ENCODE measurements around the gene CCNL2.
A peak's percentile ranks its signal among the peaks of the same experiment; 100 is the strongest.

CCNL2 gene

DNA sequence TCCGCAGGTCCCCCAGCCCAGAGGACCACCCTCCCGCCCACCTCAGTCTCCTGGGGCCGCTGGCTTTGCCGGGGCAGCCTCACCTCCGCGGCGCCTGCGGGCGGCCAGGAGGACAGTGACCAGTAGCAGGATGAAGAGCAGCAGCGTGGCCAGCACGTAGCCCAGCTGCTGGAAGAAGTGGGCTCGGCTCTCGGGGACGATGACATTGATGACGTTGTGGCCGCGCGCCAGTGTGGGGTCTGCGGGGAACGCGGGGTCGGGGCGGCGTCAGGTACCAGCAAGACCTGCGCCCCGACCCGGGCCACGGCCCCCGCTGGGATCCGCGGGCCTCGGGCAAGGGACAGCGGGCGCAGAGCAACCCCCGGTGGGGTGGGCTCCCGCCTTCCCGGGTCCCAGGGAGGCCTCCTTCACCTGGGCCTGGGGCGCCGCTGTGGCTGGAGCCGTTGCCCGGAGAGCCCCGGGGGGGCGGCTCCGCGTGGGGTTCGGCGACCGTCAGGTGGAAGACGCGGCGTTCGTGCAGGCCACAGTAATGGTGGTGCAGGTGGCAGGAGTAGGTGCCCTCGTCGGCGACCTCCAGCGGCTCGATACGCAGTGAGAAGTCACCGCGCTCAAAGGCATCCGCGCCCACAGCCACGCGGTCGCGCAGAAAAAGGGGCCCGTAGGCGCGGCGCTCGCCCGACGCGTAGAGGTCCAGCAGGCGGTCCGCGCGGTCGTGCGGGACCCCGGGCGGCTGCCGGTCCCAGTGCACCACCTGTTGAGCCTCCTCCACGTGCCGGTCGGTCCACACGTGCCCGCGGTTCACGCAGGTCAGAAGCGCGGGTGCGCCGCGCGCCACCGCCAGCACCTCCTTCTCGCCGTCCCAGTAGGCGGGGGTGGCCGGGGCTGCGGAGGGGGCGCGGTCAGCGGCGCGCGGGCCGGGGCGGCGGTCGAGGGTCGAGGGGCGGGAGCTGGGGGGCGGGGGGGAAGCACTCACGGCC, 44.6 kb downstream of the CCNL2 start:
- Histone ChIP-seq H3K36me3 (ENCODE audit: control insufficient read depth, insufficient read depth, low read length) (peaks cover 4% of the 10 kb centered on the region; the same call in 1 of the 2 replicates), H3K4me3 (ENCODE audit: low read length) (peak overlapping the region; percentile 22; the same call in 1 of the 2 replicates), H3K9me3 (ENCODE audit: control insufficient read depth, insufficient read depth, low read length) (no peaks in the 10 kb centered on the region), H3K27me3 (ENCODE audit: control insufficient read depth, insufficient read depth, low read length) (peaks cover 3% of the 10 kb centered on the region; the same call in 1 of the 2 replicates), H3K4me1 (ENCODE audit: control insufficient read depth, insufficient read depth, low read length) (peaks cover 26% of the 10 kb centered on the region), H3K27ac (ENCODE audit: low read length) (no peak overlapping the region)
- no peak for DNase-seq (ENCODE audit: low read depth, low spot score)
- no CpG with 5 or more reads among the region's 116 CpGs for WGBS (ENCODE audit: insufficient coverage, insufficient read length)

DNA sequence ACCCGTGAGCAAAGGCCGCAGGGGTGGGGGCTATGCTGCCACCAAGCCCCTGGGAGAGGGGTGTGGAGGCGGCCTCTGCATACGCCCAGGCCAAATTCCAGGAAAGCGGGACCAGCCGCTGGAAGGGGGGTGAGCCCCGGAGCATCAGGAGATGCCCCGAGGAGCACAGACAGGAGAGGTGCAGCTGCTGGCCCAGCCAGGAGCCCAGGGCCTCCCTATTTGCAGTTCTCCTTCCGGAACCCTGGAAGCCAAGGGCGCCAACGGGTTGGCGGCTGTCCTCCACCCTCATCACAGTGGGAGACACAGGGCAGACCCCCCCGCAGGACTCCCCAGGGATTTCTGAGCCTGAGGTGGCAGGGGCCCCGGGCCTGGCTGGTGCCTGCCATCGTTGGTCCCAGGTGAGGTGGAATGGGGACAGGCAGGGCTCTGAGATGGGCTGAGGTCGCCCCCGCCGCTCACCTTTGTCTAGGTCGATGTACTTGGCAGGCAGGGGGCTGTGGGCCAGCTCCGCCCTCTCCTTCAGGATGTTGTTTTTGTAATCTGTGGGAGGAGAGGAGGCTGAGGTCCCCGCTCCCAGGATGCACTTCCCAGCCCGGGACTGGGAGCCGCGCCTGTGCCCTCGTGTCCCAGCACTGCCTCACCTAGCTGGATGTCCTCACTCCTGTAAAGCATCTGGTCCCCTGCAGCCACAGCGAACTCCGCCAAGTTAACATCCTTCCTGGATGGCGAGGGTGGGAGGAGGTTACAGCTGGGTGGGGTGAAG, 45.6 kb downstream of the CCNL2 start:
- Histone ChIP-seq H3K9me3 (ENCODE audit: control insufficient read depth, insufficient read depth, low read length) (no peaks in the 10 kb centered on the region), H3K36me3 (ENCODE audit: control insufficient read depth, insufficient read depth, low read length) (peaks cover 4% of the 10 kb centered on the region; the same call in 1 of the 2 replicates), H3K4me3 (ENCODE audit: low read length) (no peak overlapping the region; the same call in 1 of the 2 replicates), H3K4me1 (ENCODE audit: control insufficient read depth, insufficient read depth, low read length) (peaks cover 20% of the 10 kb centered on the region), H3K27me3 (ENCODE audit: control insufficient read depth, insufficient read depth, low read length) (peaks cover 3% of the 10 kb centered on the region; the same call in 1 of the 2 replicates), H3K27ac (ENCODE audit: low read length) (no peak overlapping the region)
- WGBS (ENCODE audit: insufficient coverage, insufficient read length): no CpG with 5 or more reads among the region's 28 CpGs
- DNase-seq (ENCODE audit: low read depth, low spot score): no peak

DNA sequence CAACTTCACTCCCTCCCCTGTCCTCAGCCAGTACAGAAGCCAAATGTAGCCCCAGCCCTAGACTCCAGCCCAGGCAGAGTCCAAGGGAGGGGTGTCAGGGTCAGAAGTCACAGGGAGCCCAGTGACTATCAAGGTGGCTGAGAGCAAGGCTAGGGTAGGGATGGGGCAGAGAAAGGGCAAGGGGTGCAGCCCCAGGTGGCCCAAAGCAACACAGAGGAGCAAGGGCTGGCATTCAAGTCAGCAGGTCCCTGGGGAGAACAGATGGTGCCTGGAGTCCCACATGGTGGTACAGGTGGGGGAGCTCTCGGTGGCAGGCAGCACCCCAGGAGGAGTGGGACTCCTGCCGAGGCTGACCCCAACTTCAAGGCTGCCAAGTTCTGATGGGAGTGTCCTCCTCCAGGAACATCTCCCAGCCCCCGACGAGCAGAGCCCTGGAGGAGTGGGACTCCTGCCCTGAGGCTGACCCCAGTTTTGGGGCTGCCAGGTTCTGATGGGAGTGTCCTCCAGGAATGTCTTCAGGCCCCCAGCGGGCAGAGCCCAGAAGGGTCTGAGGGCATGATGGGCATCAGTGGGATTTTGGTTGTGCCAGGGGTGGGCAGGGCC, 46.2 kb downstream of the CCNL2 start:
- Histone ChIP-seq H3K27ac (ENCODE audit: low read length) (no peak overlapping the region), H3K4me3 (ENCODE audit: low read length) (no peak overlapping the region), H3K9me3 (ENCODE audit: control insufficient read depth, insufficient read depth, low read length) (no peaks in the 10 kb centered on the region), H3K4me1 (ENCODE audit: control insufficient read depth, insufficient read depth, low read length) (peaks cover 20% of the 10 kb centered on the region), H3K27me3 (ENCODE audit: control insufficient read depth, insufficient read depth, low read length) (peaks cover 3% of the 10 kb centered on the region; the same call in 1 of the 2 replicates), H3K36me3 (ENCODE audit: control insufficient read depth, insufficient read depth, low read length) (peaks cover 4% of the 10 kb centered on the region; the same call in 1 of the 2 replicates)
- no CpG with 5 or more reads among the region's 5 CpGs for WGBS (ENCODE audit: insufficient coverage, insufficient read length)
- DNase-seq (ENCODE audit: low read depth, low spot score): no peak

DNA sequence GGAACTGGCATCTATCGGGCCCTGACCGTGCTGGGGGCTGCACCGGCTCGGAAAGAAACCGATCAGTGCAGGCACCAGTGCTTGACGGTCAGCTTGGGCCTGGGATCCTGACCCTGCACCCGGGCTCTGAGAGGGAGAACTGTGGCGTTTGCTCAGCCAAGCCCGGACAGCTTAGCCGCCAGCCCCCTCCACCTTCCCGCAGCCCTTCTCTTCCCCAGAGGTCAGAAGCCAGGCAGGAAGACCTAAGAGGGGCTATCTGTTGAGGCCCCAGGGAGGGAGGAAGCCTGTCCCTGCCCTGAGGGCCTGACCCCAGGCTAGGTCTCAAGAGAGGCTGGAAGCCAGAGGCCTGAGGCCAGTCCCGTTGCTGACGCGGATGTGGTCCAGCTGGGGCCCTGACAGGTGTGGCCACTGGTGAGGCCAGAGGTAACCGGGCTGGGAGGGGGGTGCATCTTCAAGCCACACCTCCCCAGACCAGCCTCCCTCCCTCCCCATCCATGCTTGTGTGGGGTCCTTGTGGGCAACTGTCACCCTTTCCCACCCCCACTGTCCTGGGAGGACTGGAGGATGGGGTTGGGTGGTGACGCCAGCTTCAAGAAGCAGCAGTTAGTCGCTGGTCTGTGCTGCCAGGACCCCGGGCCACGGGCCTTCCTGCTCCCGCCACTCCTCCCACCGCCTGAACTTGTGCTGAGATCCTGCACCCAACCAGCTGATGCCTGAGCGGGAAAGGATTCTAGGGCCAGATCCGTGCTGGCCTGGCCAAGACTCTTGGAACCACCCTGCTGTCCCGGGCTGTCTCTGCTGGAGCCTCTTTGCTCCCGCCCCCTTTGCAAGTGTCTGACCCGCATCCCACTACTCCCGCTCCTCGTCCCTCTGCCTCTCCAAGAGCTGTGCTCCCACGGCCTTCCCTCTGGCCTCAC, 47.4 kb downstream of the CCNL2 start:
- Histone ChIP-seq H3K9me3 (ENCODE audit: control insufficient read depth, insufficient read depth, low read length) (no peaks in the 10 kb centered on the region), H3K36me3 (ENCODE audit: control insufficient read depth, insufficient read depth, low read length) (peaks cover 4% of the 10 kb centered on the region; the same call in 1 of the 2 replicates), H3K27ac (ENCODE audit: low read length) (no peak overlapping the region), H3K4me3 (ENCODE audit: low read length) (no peak overlapping the region), H3K4me1 (ENCODE audit: control insufficient read depth, insufficient read depth, low read length) (peaks cover 22% of the 10 kb centered on the region), H3K27me3 (ENCODE audit: control insufficient read depth, insufficient read depth, low read length) (peaks cover 3% of the 10 kb centered on the region; the same call in 1 of the 2 replicates)
- DNase-seq (ENCODE audit: low read depth, low spot score): no peak
- WGBS (ENCODE audit: insufficient coverage, insufficient read length): no CpG with 5 or more reads among the region's 29 CpGs

- Histone ChIP-seq H3K36me3 (ENCODE audit: control insufficient read depth, insufficient read depth, low read length) (no peaks in the 10 kb centered on the region; the same call in 1 of the 2 replicates), H3K4me1 (ENCODE audit: control insufficient read depth, insufficient read depth, low read length) (peaks cover 17% of the 10 kb centered on the region), H3K4me3 (ENCODE audit: low read length) (peak within 1 kb of the TSS; percentile 98), H3K27me3 (ENCODE audit: control insufficient read depth, insufficient read depth, low read length) (no peaks in the 10 kb centered on the region), H3K27ac (ENCODE audit: low read length) (no peak within 1 kb of the TSS), H3K9me3 (ENCODE audit: control insufficient read depth, insufficient read depth, low read length) (no peaks in the 10 kb centered on the region)
- WGBS (ENCODE audit: insufficient coverage, insufficient read length): no CpG with 5 or more reads among the region's 122 CpGs
- DNase-seq (ENCODE audit: low read depth, low spot score): no peak
Observed at GRCh38 chr1:1349256-1350012, 49.7 kb downstream of the CCNL2 start, which contains the start of gene DVL1. TSS of gene DVL1 (minus strand) at chr1:1349418. CDS start at chr1:1349065, 353 bp downstream.

GRCh38 chr1:1348420-1349255, 50.5 kb downstream of the CCNL2 start:
- Histone ChIP-seq H3K4me1 (ENCODE audit: control insufficient read depth, insufficient read depth, low read length) (peaks cover 15% of the 10 kb centered on the region), H3K27me3 (ENCODE audit: control insufficient read depth, insufficient read depth, low read length) (no peaks in the 10 kb centered on the region), H3K36me3 (ENCODE audit: control insufficient read depth, insufficient read depth, low read length) (no peaks in the 10 kb centered on the region; the same call in 1 of the 2 replicates), H3K4me3 (ENCODE audit: low read length) (peak overlapping the region; percentile 55), H3K9me3 (ENCODE audit: control insufficient read depth, insufficient read depth, low read length) (no peaks in the 10 kb centered on the region), H3K27ac (ENCODE audit: low read length) (no peak overlapping the region)
- WGBS (ENCODE audit: insufficient coverage, insufficient read length): no CpG with 5 or more reads among the region's 109 CpGs
- DNase-seq (ENCODE audit: low read depth, low spot score): no peak

DNA sequence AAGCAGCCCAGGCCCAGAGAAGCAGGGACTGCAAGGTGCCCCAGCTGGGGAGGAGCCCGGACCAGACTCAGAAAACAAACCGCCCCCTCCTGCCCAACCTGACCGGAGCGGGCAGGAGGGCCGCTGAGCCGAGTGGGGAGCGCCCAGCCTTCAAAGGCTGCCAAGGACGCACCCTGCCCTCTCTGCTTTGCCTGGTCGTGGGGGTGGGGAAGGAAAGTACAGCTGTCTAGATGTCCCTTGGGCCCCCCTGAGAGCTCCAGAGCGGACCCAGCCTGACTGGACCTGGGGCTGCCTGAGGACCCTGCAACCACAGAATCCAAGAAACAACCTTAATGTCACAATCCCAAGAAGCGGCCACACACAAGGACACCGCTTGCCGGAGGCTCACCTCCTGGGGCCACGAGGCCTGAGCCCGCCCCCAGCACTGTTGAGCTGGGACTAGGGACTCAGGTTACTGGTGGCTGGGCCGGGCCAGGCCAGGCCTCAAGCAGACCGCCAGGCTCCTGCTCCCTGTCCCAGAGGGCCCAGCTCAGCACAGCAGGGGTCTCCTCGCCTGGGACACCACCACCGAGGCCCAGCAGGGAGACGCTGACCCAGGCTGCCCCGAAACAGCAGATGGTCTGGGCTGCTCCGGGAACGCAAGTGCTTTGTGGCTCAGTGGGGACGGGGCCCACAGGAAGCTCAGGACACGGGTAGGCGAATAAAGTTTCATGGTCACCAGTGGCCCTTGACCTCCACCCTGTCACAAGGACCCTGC, 51.3 kb downstream of the CCNL2 start:
- no peaks in the 10 kb centered on the region for H3K9me3 ChIP-seq (ENCODE audit: control insufficient read depth, insufficient read depth, low read length)
- no peak overlapping the region for H3K27ac ChIP-seq (ENCODE audit: low read length)
- no peaks in the 10 kb centered on the region; the same call in 1 of the 2 replicates for H3K36me3 ChIP-seq (ENCODE audit: control insufficient read depth, insufficient read depth, low read length)
- no CpG with 5 or more reads among the region's 26 CpGs for WGBS (ENCODE audit: insufficient coverage, insufficient read length)
- H3K4me1 ChIP-seq (ENCODE audit: control insufficient read depth, insufficient read depth, low read length): peaks cover 14% of the 10 kb centered on the region
- H3K4me3 ChIP-seq (ENCODE audit: low read length): peak overlapping the region; percentile 55; the same call in 1 of the 2 replicates
- no peaks in the 10 kb centered on the region for H3K27me3 ChIP-seq (ENCODE audit: control insufficient read depth, insufficient read depth, low read length)
- DNase-seq (ENCODE audit: low read depth, low spot score): no peak

- H3K4me1 ChIP-seq (ENCODE audit: control insufficient read depth, insufficient read depth, low read length): peaks cover 11% of the 10 kb centered on the region
- H3K27ac ChIP-seq (ENCODE audit: low read length): no peak overlapping the region
- WGBS (ENCODE audit: insufficient coverage, insufficient read length): no CpG with 5 or more reads among the region's 10 CpGs
Observed at GRCh38 chr1:1347026-1347595, 52.0 kb downstream of the CCNL2 start.

More at GRCh38 chr1:1347026-1347595, 52.0 kb downstream of the CCNL2 start:
- Histone ChIP-seq H3K36me3 (ENCODE audit: control insufficient read depth, insufficient read depth, low read length) (no peaks in the 10 kb centered on the region; the same call in 1 of the 2 replicates), H3K27me3 (ENCODE audit: control insufficient read depth, insufficient read depth, low read length) (no peaks in the 10 kb centered on the region), H3K9me3 (ENCODE audit: control insufficient read depth, insufficient read depth, low read length) (no peaks in the 10 kb centered on the region), H3K4me3 (ENCODE audit: low read length) (no peak overlapping the region)
- DNase-seq (ENCODE audit: low read depth, low spot score): no peak
